NCI-H460 (cell line): ENCODE results near the gene INPP4A. TPM values are rescaled to one million over a fixed set of nuclear protein-coding genes. Genes with fewer than 3 reads are reported as not detected.

Experiments used
- DNase-seq: peaks from one replicate; pipeline ENCODE4 v3.0.0-alpha.2; 2016; ENCODE audit warnings: low read depth; ENCODE audit errors: extremely low read depth
- total RNA-seq: library from RNA; depleted of rRNA; stranded (reverse); fragments of >200 nt; shearing (Covaris generic); gene quantifications from 2 replicates; pipeline ENCODE4 v1.2.3, GENCODE V29; 2014

Gene INPP4A
- total RNA-seq, 1 experiment from 2014 or later, result 16.7 TPM

DNA sequence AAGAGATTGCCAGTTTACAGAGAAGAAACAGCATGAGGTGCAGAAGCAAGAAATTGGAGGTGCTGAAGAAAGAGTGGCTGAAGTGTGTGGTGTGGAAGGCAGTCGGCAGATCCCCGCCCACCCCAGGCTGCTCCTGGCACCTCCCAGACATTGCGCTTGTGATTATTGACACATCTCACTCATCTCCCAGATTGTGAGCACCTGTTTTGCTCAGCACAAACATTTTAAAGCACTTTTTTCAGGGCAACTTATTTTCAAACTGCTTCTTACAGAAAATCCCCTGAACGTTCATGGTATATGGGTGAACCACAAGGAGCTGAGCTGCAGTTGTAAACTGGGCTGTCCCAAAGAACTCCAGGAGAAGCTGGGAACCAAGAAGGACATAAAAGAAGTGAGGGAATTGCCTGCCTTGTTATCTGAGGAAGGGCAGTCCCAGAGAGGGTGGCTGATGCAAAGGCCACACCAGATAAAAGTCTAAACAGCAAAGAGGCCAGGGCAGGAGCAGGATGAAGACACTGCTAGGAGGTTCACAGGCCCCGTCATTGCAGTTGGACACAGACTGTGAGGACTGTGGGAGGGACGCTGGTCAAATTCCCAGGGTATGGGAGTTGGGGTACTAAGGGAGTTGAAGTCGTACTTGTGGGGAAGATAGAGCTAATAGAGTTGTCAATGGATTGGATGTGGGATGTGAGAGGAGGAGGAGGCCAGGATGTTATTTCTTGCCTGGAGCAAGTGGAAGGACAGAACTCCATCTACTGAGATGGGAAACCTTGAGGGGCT lies 65.1 kb downstream of the INPP4A start:
- DNase-seq, result no peak

DNA sequence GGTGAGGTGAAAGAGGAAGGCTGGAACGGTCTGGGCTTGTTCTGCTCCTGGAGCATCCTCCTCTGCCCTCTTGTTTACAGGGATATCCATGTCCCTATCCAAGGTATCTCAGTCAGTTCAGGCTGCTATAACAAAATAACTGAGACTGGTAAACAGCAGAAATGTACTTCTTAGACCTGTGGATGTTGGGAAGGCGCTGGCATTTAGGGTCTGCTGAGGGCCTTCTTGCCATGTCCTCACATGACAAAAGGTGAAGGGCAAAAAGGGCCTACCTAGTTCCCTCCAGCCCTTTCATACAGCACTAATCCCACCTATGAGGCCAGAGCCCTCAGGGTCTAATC lies 65.6 kb downstream of the INPP4A start:
- no peak for DNase-seq

- DNase-seq, result no peak
Measured at GRCh38 chr2:98511981-98512380, 67.3 kb downstream of the INPP4A start.

DNA sequence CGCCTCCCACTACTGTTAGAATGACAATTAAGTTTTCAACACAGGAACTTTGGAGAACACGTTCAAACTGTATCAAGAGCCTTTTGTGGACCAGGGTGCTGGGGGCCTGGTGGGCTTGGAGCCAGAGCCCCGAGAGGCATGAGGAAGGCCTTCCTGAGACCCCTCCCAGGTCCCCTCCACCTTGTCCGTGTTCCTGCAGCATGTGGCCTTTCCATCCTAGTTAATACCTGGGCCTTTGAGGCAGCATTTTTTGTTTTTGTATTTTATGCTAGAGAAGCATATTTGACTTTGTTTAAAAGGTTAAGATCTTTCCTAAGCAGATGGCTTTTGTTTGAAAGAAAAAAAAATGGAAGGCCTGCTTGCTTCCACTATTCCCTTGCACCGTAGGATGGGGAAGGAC lies 68.0 kb downstream of the INPP4A start:
- DNase-seq, result no peak

DNA sequence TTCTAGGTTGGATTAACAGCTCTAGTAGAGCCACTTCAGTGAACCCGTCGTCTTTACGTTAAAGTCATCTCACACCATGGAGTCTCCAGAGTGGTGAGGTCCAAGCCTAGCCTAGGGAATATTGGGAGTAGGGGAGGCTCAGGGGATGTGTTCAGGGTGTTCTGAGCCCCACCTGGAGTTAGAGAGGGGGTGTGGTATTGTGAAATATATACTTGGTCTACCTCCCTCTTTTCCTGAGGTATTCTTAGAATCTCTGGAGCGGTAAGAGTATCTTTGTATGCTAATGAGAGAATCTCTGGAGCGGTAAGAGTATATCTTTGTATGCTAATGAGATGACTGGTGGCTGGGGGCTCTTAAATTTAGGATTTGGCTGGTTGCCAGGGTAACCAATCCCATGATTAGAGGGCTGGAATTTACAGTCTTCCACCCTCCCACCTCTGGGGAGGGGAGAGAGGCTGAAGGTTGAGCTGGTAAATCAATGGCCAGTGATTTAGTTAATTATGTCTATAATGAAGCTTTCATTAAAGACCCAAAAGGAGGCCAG lies 69.5 kb downstream of the INPP4A start:
- DNase-seq, result no peak

GRCh38 chr2:98514879-98515249 lies 70.2 kb downstream of the INPP4A start:
- DNase-seq, result no peak

DNA sequence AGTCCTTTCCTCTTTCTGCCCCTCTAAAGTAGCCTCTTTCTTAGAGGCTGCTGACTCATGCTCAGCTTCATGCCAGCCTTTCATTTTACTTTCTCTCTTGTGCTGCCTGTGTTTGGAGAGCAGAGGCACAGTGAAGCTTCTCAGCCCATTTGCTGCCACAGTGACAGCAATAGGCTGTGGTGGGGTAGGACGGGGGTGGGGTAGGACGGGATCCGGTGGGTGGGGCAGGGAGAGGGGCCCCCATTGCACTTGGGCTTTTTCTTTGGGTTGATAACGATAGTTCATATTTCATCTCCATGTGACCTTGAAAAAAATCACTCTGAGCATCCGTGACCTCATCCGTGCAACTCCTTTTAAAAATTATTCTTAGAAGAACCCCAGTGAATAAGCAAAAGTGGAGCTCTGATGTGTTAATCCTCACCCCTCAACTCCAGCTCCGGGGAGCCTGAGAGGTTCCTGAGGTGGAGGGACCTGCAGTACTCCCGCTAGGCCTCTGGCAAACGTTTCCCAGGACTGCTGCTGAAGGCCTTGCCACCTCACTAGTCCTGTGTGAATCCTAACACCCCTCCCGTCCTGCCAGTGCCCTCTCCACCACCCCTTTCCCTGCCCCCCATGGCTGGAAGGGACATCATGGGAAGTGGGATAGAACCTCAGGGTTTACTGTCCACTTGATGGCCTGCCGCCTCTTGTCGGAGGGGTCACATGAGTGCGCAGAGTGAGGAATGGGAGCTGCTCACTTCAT lies 70.8 kb downstream of the INPP4A start:
- no peak for DNase-seq

GRCh38 chr2:98516571-98516970 lies 71.9 kb downstream of the INPP4A start:
- no peak for DNase-seq

DNA sequence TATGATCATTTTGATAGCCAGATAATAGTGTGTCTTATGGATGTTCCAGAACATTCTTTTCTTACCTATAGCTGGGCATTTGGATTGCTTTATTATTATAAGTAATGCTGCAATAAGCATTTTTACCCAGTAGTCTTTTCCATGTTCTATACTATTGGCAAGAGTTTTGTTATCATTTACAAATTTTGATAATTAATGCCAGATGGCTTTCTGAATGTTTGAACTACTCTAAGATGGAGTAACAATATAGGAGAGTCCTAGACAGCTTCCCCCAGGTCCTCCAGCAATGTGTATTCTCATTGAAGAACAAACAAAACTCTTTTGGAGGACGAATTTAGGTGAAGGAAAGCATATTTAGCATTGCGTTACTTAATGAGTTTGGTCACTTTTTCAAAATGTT lies 73.0 kb downstream of the INPP4A start:
- no peak for DNase-seq

- peak; percentile 15 for DNase-seq
Measured at GRCh38 chr2:98518101-98518500, 73.4 kb downstream of the INPP4A start.

DNA sequence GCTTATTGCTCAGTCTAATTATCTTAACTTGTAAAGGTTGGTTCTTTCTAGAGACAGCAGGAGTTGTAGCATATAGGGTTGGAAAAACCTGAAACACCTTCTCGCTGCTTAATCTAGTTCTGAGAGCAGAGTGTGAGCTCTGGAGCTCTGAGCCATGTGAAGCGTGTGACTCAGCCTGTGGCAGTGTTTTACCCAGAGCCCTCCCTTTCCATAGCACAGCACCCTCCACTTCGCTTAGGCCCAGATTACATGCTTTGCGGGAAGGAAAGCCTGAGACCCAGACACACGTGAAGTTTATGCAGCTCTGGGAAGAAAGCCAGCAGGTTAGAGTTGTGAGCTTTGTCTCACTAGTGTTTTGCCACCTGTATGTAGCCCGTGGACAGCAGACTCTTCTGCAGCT lies 74.5 kb downstream of the INPP4A start:
- no peak for DNase-seq

GRCh38 chr2:98519851-98520250 lies 75.2 kb downstream of the INPP4A start:
- no peak for DNase-seq

GRCh38 chr2:98520806-98521205 lies 76.1 kb downstream of the INPP4A start:
- DNase-seq, result no peak

GRCh38 chr2:98521266-98521665 lies 76.6 kb downstream of the INPP4A start:
- no peak for DNase-seq

DNA sequence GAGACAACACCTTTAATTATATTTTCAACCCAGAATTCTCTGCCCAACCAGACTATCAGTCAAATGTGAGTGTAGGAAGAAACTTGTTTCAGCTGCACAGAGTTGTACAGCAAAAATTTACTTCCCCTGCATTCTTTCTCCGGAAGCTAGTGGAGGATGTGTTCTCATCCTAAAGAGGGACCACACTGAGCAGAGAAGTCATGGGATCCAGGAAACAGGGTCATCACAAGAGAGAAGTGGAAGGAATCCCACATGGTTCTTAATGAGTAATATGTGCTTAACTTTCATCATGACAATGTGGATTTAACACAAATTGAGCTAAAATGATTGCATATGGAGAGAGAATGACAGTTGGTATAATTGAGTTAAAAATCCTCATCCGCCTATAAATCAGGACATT lies 78.2 kb downstream of the INPP4A start:
- no peak for DNase-seq

- no peak for DNase-seq
Measured at GRCh38 chr2:98524168-98524567, 79.5 kb downstream of the INPP4A start.

DNA sequence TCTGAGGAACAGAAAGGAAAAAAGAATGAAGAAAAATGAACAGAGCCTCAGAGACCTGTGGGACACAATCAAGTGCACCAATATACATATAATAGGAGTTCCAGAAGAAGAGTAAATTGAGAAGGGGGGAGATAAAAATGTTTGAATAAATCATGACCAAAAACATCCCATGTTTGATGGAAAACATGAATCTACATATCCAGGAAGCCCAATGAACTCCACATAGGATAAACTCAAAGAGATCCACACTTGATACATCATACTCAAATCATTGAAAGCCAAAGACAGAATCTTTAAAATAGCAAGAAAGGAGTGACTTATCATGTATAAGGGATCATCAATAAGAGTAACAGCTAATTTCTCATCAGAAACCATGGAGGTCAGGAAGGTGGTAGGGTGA lies 83.7 kb downstream of the INPP4A start:
- no peak for DNase-seq

- DNase-seq, result no peak
Measured at GRCh38 chr2:98530114-98530513, 85.5 kb downstream of the INPP4A start.

- DNase-seq, result no peak
Measured at GRCh38 chr2:98532756-98533155, 88.1 kb downstream of the INPP4A start.

DNA sequence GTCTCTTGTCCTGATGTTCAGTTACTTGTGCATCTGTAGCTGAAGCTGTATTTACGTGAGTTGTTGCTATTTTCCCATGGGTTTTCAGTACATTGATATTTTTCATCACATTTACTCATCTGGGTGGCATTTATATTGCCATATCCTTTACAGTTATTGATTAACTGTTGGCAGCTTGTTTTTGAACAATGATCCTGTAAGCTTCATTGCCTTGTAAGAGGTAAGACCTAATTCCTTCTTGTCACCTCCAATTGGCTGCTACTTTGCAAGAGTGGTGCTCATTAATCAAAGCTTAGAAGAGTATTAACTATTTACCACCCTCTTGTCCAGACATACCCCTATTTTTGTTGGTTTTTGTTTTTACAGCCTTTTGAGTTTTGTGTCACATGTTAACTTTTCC lies 88.9 kb downstream of the INPP4A start:
- DNase-seq, result no peak

- DNase-seq, result no peak
Measured at GRCh38 chr2:98534761-98535160, 90.1 kb downstream of the INPP4A start.
